GM12891 (cell line): ENCODE results near the gene GOLGA2.

Source experiments
- POLR2A ChIP-seq: IDR thresholded peaks from 2 replicates; pipeline ENCODE4 v1.6.1; 2011; ENCODE audit warnings: low read depth, low read length, control low read depth
- TAF1 ChIP-seq: IDR thresholded peaks from 2 replicates; pipeline ENCODE4 v1.6.1; 2011; ENCODE audit warnings: low read depth, low read length, control low read depth

GRCh38 chr9:128316421-128316820 is 40.6 kb upstream of the GOLGA2 start:
- TF ChIP-seq TAF1, result no peak
- no peak for TF ChIP-seq POLR2A
